ENCODE results near the gene RFX4. TPM values are rescaled to one million over a fixed set of nuclear protein-coding genes. Genes with fewer than 3 reads are reported as not detected.

Gene RFX4
- total and polyA plus RNA-seq, 9 of the 15 experiments (the other 6 are each of a cell fraction or from before 2014, with no cell fraction given): not detected

- TF ChIP-seq ZBTB40 (IDR thresholded peaks at IDR 0.05) (peak; percentile 82), ZBTB40 (CRISPR knock-in tag; IDR thresholded peaks at IDR 0.05) (no peak), ZFPM2 (CRISPR knock-in tag; IDR thresholded peaks at IDR 0.05) (no peak), ZBTB1 (CRISPR knock-in tag; IDR thresholded peaks at IDR 0.05; ENCODE audit: borderline replicate concordance, low read depth) (no peak), THRAP3 (IDR thresholded peaks at IDR 0.05; ENCODE audit: borderline replicate concordance) (no peak), MAZ (CRISPR knock-in tag; conservative IDR thresholded peaks at IDR 0.05 in 1 of 2, IDR thresholded peaks at IDR 0.05 in 1 of 2) (peak; percentile 58 to 91), ELK3 (CRISPR knock-in tag; IDR thresholded peaks at IDR 0.05) (no peak), ZNF436 (CRISPR knock-in tag; IDR thresholded peaks at IDR 0.05) (no peak), ZKSCAN1 (IDR thresholded peaks at IDR 0.05; ENCODE audit: low read depth, low read length) (no peak), MTF1 (CRISPR knock-in tag; IDR thresholded peaks at IDR 0.05; ENCODE audit: borderline replicate concordance) (no peak), TRIM25 (IDR thresholded peaks at IDR 0.05; ENCODE audit: borderline replicate concordance) (no peak), CCNT2 (IDR thresholded peaks at IDR 0.05; ENCODE audit: borderline replicate concordance, extremely low read depth, insufficient read length, low read depth, low read length) (peak; percentile 36), RCOR1 (IDR thresholded peaks at IDR 0.05; ENCODE audit: borderline replicate concordance in 1 of 2, low read depth in 2 of 2, low read length in 2 of 2) (peak in 1 of 2 experiments; percentile 52; a peak in 1 of 4 replicates), SMAD4 (CRISPR knock-in tag; conservative IDR thresholded peaks at IDR 0.05) (peak; percentile 80), POLR2AphosphoS2 (IDR thresholded peaks at IDR 0.05; ENCODE audit: low read length) (no peak), TRIM28 (IDR thresholded peaks at IDR 0.05) (0 out of 2 replicates have a peak, but pooled peaks have one; percentile 14)
Observed at GRCh38 chr12:106774005-106774807, 191.4 kb downstream of the RFX4 start, which contains the start of gene RIC8B (continued).
